Neural cell (in vitro differentiated cells): ENCODE data around the gene RBMS3. TPM values are rescaled to one million over a fixed set of nuclear protein-coding genes. Genes with fewer than 3 reads are reported as not detected.

ENCODE experiments used
- H2AFZ ChIP-seq: fragments of 200-600, 300-800 bp; sonication (generic), shearing (Covaris generic); 2 replicates; pipeline ENCODE4 v1.6.0; 2014; ENCODE audit warnings: low read depth, mild to moderate bottlenecking, antibody characterized with exemption, low read length, moderate library complexity
- H3F3A ChIP-seq: fragments of 200-600 bp; shearing (Covaris generic); 2 replicates; pipeline ENCODE4 v1.6.1; 2016; ENCODE audit warnings: mild to moderate bottlenecking, moderate library complexity, mixed read lengths, antibody characterized with exemption, low read length; ENCODE audit not compliant: insufficient read depth, poor library complexity, severe bottlenecking
- H3K27ac ChIP-seq: fragments of 200-600, 300-800 bp; sonication (generic), shearing (Covaris generic); 2 replicates; pipeline ENCODE4 v1.5.1; 2014; ENCODE audit warnings: mild to moderate bottlenecking, low read length, moderate library complexity
- H3K27me3 ChIP-seq: fragments of 300-800, 200-600 bp; sonication (generic), shearing (Covaris generic); 2 replicates; pipeline ENCODE4 v1.6.0; 2014; ENCODE audit warnings: mild to moderate bottlenecking, low read depth, low read length, moderate library complexity; ENCODE audit not compliant: insufficient read depth
- H3K36me3 ChIP-seq: fragments of 300-800, 200-600 bp; sonication (generic), shearing (Covaris generic); 2 replicates; pipeline ENCODE4 v1.5.1; 2014; ENCODE audit warnings: mild to moderate bottlenecking, antibody characterized with exemption, low read length, moderate library complexity; ENCODE audit not compliant: insufficient read depth
- H3K4me2 ChIP-seq: fragments of 300-800, 200-600 bp; sonication (generic), shearing (Covaris generic); 2 replicates; pipeline ENCODE4 v1.6.0; 2014; ENCODE audit warnings: mild to moderate bottlenecking, low read length
- H3K4me3 ChIP-seq: fragments of 300-800, 200-600 bp; sonication (generic), shearing (Covaris generic); 2 replicates; pipeline ENCODE4 v1.5.1; 2014; ENCODE audit warnings: mild to moderate bottlenecking, low read length, moderate library complexity
- H3K79me2 ChIP-seq: fragments of 200-600 bp; shearing (Covaris generic); replicated peaks from 2 replicates; pipeline ENCODE4 v1.6.0; 2014; ENCODE audit warnings: mild to moderate bottlenecking, low read length, moderate library complexity; ENCODE audit not compliant: insufficient read depth
- H3K9ac ChIP-seq: fragments of 300-800, 200-600 bp; sonication (generic), shearing (Covaris generic); 2 replicates; pipeline ENCODE4 v1.6.1; 2016; ENCODE audit warnings: mild to moderate bottlenecking, low read length, mixed read lengths
- H3K9me2 ChIP-seq: fragments of 200-600 bp; shearing (Covaris generic); 2 replicates; pipeline ENCODE4 v1.6.1; 2016; ENCODE audit warnings: mild to moderate bottlenecking, low read length, mixed read lengths; ENCODE audit not compliant: insufficient read depth
- H3K9me3 ChIP-seq: fragments of 200-600, 300-800 bp; sonication (generic), shearing (Covaris generic); 2 replicates; pipeline ENCODE4 v1.6.1; 2016; ENCODE audit warnings: mild to moderate bottlenecking, mixed run types, low read length, moderate library complexity, mixed read lengths
- H4K20me1 ChIP-seq: fragments of 200-600 bp; shearing (Covaris generic); 2 replicates; pipeline ENCODE4 v1.6.1; 2016; ENCODE audit warnings: mild to moderate bottlenecking, mixed run types; ENCODE audit not compliant: insufficient read depth
- EP300 ChIP-seq: fragments of 450-650 bp; conservative IDR thresholded peaks from 2 replicates; pipeline ENCODE4 v1.6.1; 2014; ENCODE audit warnings: antibody characterized with exemption, mild to moderate bottlenecking, moderate library complexity; ENCODE audit not compliant: poor library complexity, severe bottlenecking
- EZH2 ChIP-seq: fragments of 200-600, 300-800 bp; shearing (Covaris generic), sonication (generic); IDR thresholded peaks from 2 replicates; pipeline ENCODE4 v1.6.1; 2014; ENCODE audit warnings: antibody characterized with exemption, low read length, borderline replicate concordance, mild to moderate bottlenecking; ENCODE audit not compliant: insufficient read depth, poor library complexity, severe bottlenecking
- MXI1 ChIP-seq: fragments of 450-650 bp; conservative IDR thresholded peaks from 2 replicates; pipeline ENCODE4 v1.6.1; 2014; ENCODE audit warnings: antibody characterized with exemption, mild to moderate bottlenecking; ENCODE audit not compliant: poor library complexity, severe bottlenecking
- POLR2AphosphoS5 ChIP-seq: IDR thresholded peaks from 2 replicates; pipeline ENCODE4 v1.6.1; 2012
- RAD21 ChIP-seq: fragments of 450-650 bp; conservative IDR thresholded peaks from 2 replicates; pipeline ENCODE4 v1.6.1; 2014; ENCODE audit warnings: antibody characterized with exemption, mild to moderate bottlenecking, moderate library complexity
- SMC3 ChIP-seq: fragments of 450-650 bp; conservative IDR thresholded peaks from 2 replicates; pipeline ENCODE4 v1.6.1; 2014; ENCODE audit warnings: antibody characterized with exemption, mild to moderate bottlenecking, moderate library complexity; ENCODE audit not compliant: poor library complexity
- TAF1 ChIP-seq: IDR thresholded peaks from 2 replicates; pipeline ENCODE4 v1.6.1; 2012; ENCODE audit warnings: low read depth
- polyA plus RNA-seq: library from polyadenylated mRNA; depleted of rRNA; stranded (reverse); fragments of >200 nt; gene quantifications from 2 replicates; pipeline ENCODE4 v1.2.3, GENCODE V29; 2014
- TF ChIP-seq, protein P1 (sequence below): IDR thresholded peaks from 2 replicates; pipeline ENCODE4 v1.6.1; 2012; ENCODE audit warnings: borderline replicate concordance
- TF ChIP-seq, protein P2 (sequence below): fragments of 450-650 bp; IDR thresholded peaks from 2 replicates; pipeline ENCODE4 v1.5.1; 2014; ENCODE audit warnings: antibody characterized with exemption, mild to moderate bottlenecking, moderate library complexity; ENCODE audit not compliant: poor library complexity, severe bottlenecking

Gene RBMS3
- polyA plus RNA-seq, 1 donor from 2014 or later = 0.53 TPM

DNA sequence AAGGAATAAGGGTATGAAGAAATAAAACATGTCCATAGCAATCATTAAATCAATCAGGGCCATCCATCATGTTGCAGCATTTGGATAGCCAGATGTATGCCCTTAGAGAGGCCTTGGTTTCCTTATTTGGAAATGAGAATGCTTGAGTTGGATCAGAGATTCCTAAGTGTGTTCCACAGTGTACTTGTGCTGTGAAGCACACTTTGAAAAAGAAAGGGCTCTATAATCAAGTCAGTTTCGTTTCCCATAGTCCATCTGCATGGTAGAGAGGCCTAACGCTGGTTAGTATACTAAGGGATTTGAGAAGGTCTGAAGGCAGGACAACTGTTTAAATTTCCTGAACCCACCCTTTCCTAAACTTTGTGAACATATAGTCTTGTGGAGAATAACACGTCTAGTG is 30.9 kb downstream of the RBMS3 start:
- H3F3A ChIP-seq = no peaks in the 10 kb centered on the region
- H3K4me2 ChIP-seq = no peak overlapping the region
- H3K27me3 ChIP-seq = no peaks in the 10 kb centered on the region
- H3K36me3 ChIP-seq = no peaks in the 10 kb centered on the region
- TF ChIP-seq RAD21 (no peak), MXI1 (no peak), SMC3 (no peak), POLR2AphosphoS5 (no peak), EP300 (no peak), EZH2 (no peak), TAF1 (no peak)
- TF ChIP-seq, protein P1, sequence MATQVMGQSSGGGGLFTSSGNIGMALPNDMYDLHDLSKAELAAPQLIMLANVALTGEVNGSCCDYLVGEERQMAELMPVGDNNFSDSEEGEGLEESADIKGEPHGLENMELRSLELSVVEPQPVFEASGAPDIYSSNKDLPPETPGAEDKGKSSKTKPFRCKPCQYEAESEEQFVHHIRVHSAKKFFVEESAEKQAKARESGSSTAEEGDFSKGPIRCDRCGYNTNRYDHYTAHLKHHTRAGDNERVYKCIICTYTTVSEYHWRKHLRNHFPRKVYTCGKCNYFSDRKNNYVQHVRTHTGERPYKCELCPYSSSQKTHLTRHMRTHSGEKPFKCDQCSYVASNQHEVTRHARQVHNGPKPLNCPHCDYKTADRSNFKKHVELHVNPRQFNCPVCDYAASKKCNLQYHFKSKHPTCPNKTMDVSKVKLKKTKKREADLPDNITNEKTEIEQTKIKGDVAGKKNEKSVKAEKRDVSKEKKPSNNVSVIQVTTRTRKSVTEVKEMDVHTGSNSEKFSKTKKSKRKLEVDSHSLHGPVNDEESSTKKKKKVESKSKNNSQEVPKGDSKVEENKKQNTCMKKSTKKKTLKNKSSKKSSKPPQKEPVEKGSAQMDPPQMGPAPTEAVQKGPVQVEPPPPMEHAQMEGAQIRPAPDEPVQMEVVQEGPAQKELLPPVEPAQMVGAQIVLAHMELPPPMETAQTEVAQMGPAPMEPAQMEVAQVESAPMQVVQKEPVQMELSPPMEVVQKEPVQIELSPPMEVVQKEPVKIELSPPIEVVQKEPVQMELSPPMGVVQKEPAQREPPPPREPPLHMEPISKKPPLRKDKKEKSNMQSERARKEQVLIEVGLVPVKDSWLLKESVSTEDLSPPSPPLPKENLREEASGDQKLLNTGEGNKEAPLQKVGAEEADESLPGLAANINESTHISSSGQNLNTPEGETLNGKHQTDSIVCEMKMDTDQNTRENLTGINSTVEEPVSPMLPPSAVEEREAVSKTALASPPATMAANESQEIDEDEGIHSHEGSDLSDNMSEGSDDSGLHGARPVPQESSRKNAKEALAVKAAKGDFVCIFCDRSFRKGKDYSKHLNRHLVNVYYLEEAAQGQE = no peak
- TF ChIP-seq, protein P2, sequence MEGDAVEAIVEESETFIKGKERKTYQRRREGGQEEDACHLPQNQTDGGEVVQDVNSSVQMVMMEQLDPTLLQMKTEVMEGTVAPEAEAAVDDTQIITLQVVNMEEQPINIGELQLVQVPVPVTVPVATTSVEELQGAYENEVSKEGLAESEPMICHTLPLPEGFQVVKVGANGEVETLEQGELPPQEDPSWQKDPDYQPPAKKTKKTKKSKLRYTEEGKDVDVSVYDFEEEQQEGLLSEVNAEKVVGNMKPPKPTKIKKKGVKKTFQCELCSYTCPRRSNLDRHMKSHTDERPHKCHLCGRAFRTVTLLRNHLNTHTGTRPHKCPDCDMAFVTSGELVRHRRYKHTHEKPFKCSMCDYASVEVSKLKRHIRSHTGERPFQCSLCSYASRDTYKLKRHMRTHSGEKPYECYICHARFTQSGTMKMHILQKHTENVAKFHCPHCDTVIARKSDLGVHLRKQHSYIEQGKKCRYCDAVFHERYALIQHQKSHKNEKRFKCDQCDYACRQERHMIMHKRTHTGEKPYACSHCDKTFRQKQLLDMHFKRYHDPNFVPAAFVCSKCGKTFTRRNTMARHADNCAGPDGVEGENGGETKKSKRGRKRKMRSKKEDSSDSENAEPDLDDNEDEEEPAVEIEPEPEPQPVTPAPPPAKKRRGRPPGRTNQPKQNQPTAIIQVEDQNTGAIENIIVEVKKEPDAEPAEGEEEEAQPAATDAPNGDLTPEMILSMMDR = no peak
- no peak overlapping the region for H2AFZ ChIP-seq
- H3K4me3 ChIP-seq = no peak overlapping the region
- no peak overlapping the region for H3K9ac ChIP-seq
- H4K20me1 ChIP-seq = no peaks in the 10 kb centered on the region
- no peaks in the 10 kb centered on the region for H3K9me3 ChIP-seq
- H3K79me2 ChIP-seq = no peaks in the 10 kb centered on the region
- H3K9me2 ChIP-seq = no peaks in the 10 kb centered on the region
- no peak overlapping the region for H3K27ac ChIP-seq

DNA sequence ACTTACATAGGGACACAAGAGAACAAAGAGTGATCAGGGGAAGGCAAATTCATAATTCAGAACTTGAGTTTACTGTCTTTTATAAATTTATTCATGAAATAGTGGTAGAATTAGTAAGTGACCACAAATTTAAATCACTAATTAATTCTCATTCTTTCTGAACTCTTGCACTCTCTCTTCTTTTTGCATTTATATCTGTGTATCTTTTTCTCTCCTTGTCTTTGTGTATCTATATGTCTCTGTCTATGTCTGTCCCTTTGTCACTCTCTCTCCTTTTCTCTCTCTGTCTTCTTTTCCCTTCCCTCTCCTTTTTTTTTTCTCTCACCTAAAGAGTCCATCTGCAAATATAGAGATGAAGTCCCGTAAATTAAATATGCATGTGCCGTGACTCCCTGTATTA is 31.5 kb downstream of the RBMS3 start:
- Histone ChIP-seq H4K20me1 (no peaks in the 10 kb centered on the region), H3K36me3 (no peaks in the 10 kb centered on the region), H3K9ac (no peak overlapping the region), H3F3A (no peaks in the 10 kb centered on the region), H3K9me3 (no peaks in the 10 kb centered on the region), H3K27ac (no peak overlapping the region), H3K4me3 (no peak overlapping the region), H3K4me2 (no peak overlapping the region), H2AFZ (no peak overlapping the region), H3K27me3 (no peaks in the 10 kb centered on the region), H3K9me2 (no peaks in the 10 kb centered on the region), H3K79me2 (no peaks in the 10 kb centered on the region)
- TF ChIP-seq, protein P1 = no peak
- TF ChIP-seq RAD21 = no peak
- TF ChIP-seq, protein P2 = no peak
- no peak for TF ChIP-seq MXI1
- TF ChIP-seq POLR2AphosphoS5 = no peak
- TF ChIP-seq SMC3 = no peak
- no peak for TF ChIP-seq TAF1
- no peak for TF ChIP-seq EZH2
- no peak for TF ChIP-seq EP300
